Activated naive CD4-positive, alpha-beta T cell (primary cell): ENCODE measurements around the gene OR52R1.
"Not testable (repeated sequence)": the region's sequence is repeated elsewhere in the genome, so short reads cannot be mapped to it uniquely, and the experiment has no call there.

ENCODE experiments used
- DNase-seq, 4 experiments: peaks; one replicate each; lab custom pipeline; 2025; lab: John Stamatoyannopoulos, UW

OR52R1 gene

GRCh38 chr11:4804280-4804679 is at the start of gene OR52R1:
Gene OR52R1 (minus strand): TSS chr11:4804380. CDS start chr11:4804380, 0 bp downstream.
- no peak for DNase-seq

- no peak for DNase-seq
Measured at GRCh38 chr11:4851033-4851432, 46.9 kb upstream of the OR52R1 start.

DNA sequence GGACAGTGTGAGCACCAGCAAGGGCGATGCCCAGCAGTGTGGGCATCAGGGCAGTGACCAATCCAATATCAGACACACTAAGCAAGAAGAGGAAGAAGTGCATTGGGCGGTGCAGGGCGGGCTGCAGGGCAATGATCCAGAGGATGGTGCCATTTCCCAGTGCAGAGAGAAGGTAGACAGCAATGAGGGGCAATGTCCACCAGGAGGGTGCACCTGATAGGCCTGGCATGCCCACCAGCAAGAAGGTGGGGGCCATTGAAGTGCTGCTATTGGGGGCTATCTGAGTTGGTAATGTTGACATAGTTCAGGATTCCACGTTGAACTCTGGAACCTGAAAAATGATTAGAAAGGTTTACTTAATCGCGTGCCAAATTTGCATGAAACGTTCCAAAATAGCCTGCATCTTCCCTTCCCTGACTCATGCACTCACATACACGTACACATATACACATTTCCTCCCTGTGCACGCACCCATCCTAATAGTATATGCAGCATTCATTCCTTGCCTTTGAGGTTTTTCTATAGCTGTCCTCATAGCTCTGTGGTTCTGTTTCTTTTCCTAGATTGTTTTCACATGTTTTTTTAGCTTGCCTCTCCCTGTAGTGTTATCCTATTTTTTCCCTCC is 44.8 kb upstream of the OR52R1 start, which contains the start of gene OR51S1:
TSS of gene OR51S1 (minus strand) at position 301 of the 625 bp plus-strand sequence. CDS start at position 301, 0 bp downstream.
- DNase-seq, result no peak

DNA sequence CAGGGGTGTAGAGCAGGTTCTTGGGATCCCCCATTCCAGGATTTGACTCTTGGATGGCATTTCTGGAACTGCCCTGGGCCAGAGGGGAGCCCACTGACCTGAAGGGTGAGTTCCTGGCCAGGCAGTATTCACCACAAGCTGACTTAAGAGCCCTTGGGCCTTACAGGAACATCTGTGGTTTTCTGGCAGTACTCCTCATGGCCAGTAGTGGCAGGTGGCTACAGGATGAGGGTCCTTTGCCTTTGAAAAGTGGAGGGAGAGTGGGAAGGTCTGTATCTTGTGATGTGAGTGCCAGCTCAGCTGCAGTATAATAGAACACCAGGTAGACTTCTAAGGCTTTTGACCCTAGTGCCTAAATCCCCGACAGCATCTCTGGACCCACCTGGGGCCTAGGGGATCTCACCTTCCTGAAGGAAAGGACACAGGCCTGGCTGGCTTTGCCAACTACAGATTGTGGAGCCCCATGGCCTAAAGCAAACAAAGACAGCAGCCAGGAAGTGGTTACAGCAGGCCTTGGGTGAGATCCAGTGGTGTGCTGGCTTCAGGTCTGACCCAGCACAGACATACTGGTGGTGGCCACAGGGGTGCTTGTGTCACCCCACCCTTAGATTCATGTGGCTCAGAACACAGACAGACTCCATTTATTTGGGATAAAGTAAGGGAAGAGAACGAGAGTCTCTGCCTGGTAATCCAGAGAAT is 35.8 kb upstream of the OR52R1 start:
- no peak for DNase-seq

- DNase-seq, result no peak
Measured at GRCh38 chr11:4830909-4831308, 26.7 kb upstream of the OR52R1 start.

DNA sequence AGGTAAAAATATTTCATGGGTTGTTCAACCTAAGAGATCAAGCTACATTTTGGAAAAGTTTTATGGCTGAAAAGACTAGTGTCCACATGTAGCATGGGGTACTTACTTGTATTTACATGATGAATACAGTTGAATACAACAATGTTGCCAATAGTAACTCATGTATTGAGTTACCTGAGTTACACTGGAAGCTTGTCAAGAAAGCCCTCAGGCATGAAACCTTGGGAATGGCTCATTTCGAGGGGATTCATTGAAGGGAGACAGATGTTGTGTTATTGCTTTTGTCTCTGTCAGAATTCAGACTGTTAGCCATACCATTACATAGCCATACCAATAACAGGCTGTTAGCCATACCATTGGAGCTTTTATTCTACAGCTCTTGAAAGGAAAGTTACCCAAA is 26.2 kb upstream of the OR52R1 start:
- no peak for DNase-seq

DNA sequence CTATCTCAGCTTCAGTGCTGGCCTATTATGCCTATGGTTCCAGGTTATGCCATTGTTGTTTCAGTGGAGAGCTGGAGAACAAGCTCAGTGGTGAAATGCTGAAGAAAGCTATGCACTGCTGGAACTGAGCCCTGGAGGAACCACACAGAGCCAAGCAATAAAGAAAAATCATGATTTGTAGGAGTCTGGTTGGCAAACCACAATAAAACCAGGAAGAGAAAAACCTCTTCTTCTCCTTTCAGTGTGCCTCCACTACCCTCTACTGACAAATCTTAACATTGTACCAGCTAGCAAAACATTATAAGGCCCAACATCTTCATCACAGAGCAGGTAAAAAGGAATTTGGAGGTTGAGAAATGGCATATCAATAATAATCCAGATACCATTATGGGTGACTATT is 22.2 kb upstream of the OR52R1 start:
- DNase-seq, result no peak

- no peak for DNase-seq
Measured at GRCh38 chr11:4825132-4825531, 21.0 kb upstream of the OR52R1 start.

DNA sequence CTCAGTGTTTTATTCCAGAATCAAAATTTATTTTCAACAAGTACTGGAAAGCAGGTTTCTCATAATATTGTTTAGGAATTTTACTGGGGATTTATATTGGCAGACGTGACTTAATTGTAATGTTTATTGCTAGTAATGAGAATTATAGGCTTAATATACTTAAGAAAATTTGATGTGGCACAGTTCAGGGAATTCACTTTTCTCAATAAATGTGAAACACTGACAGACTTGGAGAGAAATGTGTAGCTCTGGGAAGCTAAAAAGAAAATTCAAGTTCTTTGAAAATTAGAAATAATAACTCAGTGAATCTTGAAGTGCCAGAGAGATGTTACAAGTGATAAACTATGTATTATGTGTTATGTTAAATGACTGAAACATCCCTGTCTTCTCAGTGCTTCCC is 16.8 kb upstream of the OR52R1 start, which contains the start of gene OR51F2:
TSS of gene OR51F2 (plus strand) at position 301 of the 400 bp plus-strand sequence. CDS start 101 bp downstream, outside the sequence.
- DNase-seq, result no peak

DNA sequence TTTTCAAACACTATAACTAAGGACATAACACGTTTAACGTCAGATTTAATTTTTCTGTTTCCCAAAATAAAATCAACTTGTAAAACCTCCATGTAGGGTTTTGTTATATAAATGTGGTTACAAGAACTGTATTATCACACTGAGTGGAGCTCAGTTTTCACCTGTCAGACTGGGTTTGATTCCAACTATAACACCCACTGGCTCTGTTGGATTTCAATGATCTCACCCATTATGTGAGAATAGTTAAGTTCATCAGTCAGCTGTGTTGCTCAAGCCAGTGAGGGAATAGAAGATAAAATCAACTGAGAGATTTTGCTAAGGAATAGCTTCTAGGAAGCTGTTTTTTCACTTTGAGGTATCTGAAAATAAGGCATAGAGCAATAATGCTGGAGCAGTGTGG is 5.1 kb upstream of the OR52R1 start:
- no peak for DNase-seq

DNA sequence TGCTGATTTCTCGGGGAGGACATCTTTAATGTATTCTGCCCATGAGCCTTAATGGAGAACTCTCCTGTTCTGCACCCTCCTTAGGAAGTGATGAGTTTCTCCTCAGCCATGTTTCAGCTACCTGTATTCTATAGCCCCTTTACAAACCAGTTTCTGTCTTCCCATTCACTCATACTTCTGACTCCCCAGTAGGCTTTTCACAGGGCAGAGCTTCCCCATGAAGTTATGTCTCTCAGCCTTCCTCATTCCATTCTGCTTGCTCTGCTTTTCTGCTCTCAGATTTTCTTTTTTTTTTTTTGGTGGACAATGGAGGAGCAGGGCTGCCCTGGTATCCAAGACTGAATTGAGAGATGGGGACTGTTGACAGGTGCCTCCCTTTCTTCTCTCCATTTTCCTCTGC is 4.3 kb upstream of the OR52R1 start:
- no peak for DNase-seq

- DNase-seq, result not testable (repeated sequence)
Measured at GRCh38 chr11:4801316-4801715, 2.9 kb downstream of the OR52R1 start.

- DNase-seq, result no peak
Measured at GRCh38 chr11:4798427-4799183, 5.6 kb downstream of the OR52R1 start.

DNA sequence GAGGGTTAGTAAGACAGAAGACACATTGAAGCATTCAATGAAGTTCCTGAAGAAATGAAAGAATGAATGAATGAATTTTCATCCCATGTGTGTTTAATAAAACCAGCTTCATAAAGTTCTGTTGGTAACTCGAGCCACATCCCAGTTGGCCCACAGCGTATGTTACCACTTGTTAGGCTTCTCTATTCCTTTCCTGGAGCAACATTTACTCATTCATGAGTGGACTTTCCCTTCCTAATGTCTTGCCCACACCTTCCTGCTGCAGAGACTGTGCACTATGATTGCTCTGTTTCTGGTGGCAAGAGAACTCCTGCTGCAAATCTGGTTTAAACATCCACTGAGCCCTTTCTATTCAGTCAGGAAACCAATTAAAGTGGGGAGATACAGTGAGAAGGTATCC is 7.0 kb downstream of the OR52R1 start:
- DNase-seq, result no peak

DNA sequence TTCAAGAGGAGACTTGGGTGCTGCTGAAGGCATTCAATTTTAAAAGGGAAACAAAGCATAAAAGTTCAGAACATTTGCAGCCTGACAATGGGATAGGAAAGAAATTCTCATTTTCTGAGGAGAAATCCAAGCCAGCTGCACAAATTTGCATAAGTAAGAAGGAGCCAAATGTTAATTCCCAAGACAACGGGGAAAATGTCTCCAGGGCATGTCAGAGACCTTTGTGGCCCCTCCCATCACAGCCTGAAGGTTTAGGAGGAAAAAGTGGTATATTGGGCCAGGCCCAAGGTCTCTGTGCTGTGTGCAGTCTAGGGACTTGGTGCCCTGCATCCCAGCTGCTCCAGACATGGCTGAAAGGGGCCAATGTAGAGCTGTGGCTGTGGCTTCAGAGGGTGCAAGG is 21.7 kb downstream of the OR52R1 start:
- DNase-seq, result no peak

DNA sequence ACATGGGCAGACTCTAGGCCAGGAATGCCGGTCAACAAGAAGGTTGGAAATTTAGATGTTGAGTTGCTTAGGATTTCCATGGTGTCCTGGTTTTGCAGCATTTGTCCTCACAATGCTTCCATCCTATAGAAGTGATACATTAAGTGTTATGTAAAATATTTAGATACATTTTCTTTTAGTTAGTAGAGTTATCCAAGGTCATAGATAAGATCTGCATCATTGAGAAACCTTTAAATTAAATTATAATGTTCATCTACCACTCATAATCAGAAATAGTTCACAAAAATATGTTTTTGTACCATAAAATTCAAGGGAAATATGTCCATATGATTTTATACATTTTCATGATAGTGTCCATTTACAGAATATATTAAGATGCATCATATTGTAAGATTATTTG is 34.3 kb downstream of the OR52R1 start, which contains the start of gene OR51F1:
TSS of gene OR51F1 (minus strand) at position 101 of the 400 bp plus-strand sequence. CDS start at position 101, 0 bp downstream.
- no peak for DNase-seq

DNA sequence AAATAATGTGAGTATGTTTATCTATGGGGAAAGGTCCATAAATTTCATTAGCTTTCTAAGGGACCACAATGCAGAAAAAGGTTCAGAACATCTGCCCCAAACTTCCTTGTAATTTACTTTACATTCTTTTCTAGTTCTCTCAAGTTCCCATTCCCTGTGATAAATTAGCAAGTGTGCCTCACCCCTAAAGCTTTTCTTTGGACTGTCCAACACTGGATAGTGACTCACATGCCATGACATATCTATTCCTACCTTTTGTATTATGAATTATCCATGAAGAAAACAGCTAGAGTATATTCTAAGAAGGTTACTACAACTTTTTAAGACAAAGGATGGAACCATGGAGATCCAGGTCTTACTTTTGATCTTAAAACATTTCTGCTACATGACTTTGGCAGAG is 36.1 kb downstream of the OR52R1 start:
- no peak for DNase-seq

GRCh38 chr11:4766420-4767043 is 37.6 kb downstream of the OR52R1 start:
- no peak for DNase-seq

- DNase-seq, result no peak
Measured at GRCh38 chr11:4763096-4763495, 41.1 kb downstream of the OR52R1 start.
